MM.1S (cell line): ENCODE measurements around the gene YEATS2.

Experiments
- EZH2phosphoT487 ChIP-seq: fragments of 300-600 bp; sonication (generic); IDR thresholded peaks from 2 replicates; pipeline ENCODE4 v1.6.1; 2018; ENCODE audit warnings: antibody characterized with exemption, low read length
- TF ChIP-seq, protein P1 (sequence below): fragments of 300-600 bp; sonication (generic); IDR thresholded peaks from 2 replicates; pipeline ENCODE4 v1.5.1; 2016; ENCODE audit warnings: antibody characterized with exemption, low read length, mixed read lengths

DNA sequence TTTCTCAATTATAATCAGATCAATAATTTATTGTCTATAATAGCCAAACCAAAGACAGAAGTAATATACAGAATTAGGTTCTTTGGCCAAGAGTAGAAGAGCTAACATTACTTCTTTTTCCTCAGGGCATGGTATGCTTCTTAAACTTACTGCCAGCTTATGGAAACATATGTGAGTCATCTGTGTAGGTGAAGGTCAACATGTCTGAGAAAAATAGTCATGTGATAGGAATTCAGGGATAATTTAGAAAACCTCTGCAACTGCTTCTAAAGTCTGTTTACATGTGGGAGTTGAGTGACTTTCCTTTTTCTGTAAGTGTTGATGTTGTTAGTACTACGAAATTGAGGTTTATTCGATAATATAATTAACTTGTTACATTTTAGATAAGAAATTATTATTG, 147.0 kb downstream of the YEATS2 start:
- TF ChIP-seq, protein P1, sequence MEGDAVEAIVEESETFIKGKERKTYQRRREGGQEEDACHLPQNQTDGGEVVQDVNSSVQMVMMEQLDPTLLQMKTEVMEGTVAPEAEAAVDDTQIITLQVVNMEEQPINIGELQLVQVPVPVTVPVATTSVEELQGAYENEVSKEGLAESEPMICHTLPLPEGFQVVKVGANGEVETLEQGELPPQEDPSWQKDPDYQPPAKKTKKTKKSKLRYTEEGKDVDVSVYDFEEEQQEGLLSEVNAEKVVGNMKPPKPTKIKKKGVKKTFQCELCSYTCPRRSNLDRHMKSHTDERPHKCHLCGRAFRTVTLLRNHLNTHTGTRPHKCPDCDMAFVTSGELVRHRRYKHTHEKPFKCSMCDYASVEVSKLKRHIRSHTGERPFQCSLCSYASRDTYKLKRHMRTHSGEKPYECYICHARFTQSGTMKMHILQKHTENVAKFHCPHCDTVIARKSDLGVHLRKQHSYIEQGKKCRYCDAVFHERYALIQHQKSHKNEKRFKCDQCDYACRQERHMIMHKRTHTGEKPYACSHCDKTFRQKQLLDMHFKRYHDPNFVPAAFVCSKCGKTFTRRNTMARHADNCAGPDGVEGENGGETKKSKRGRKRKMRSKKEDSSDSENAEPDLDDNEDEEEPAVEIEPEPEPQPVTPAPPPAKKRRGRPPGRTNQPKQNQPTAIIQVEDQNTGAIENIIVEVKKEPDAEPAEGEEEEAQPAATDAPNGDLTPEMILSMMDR = no peak
- no peak for TF ChIP-seq EZH2phosphoT487
